K562 (cell line): ENCODE measurements around the gene TMEM151A. TPM values are rescaled to one million over a fixed set of nuclear protein-coding genes. Genes with fewer than 3 reads are reported as not detected.

Source experiments
- DACH1 ChIP-seq: fragments of 450-650 bp; IDR thresholded peaks from 2 replicates; pipeline ENCODE4 v1.6.1; 2018; ENCODE audit not compliant: partially characterized antibody
- EGR1 ChIP-seq: fragments of 450-650 bp; conservative IDR thresholded peaks from 2 replicates; pipeline ENCODE4 v1.6.1; 2017; ENCODE audit warnings: mild to moderate bottlenecking
- ELF2 ChIP-seq: fragments of 250-450 bp; sonication (Bioruptor Pico); IDR thresholded peaks from 2 replicates; pipeline ENCODE4 v1.5.0; 2021; ENCODE audit warnings: mild to moderate bottlenecking
- ETV6 ChIP-seq, 3 experiments: fragments of 150-350 bp in 1 of 3; sonication (generic) in 1 of 3; formaldehyde crosslinking in 1 of 3; IDR thresholded peaks; 2 replicates each; pipeline versions ENCODE4 v1.6.1 to v1.8.0; 2014 to 2022; ENCODE audit warnings: borderline replicate concordance in 2 of 3, low read depth in 2 of 3, antibody characterized with exemption in 1 of 3, low read length in 1 of 3, mild to moderate bottlenecking in 1 of 3, missing genetic modification reagents in 1 of 3
- KHSRP ChIP-seq: fragments of 450-650 bp; IDR thresholded peaks from 2 replicates; pipeline ENCODE4 v1.6.1; 2017
- KLF1 ChIP-seq: fragments of 450-650 bp; IDR thresholded peaks from 2 replicates; pipeline ENCODE4 v1.6.1; 2016; ENCODE audit warnings: missing genetic modification characterization, missing compliant biosample characterization
- NCOA2 ChIP-seq, 2 experiments: fragments of 450-650 bp; IDR thresholded peaks; 2 replicates each; pipeline ENCODE4 v1.6.1; 2018; ENCODE audit warnings: mild to moderate bottlenecking in 2 of 2, moderate library complexity in 1 of 2; ENCODE audit not compliant: partially characterized antibody in 2 of 2
- NR3C1 ChIP-seq: sonication (generic); formaldehyde crosslinking; IDR thresholded peaks from 2 replicates; pipeline ENCODE4 v1.8.1; 2022; ENCODE audit warnings: missing genetic modification reagents
- TBP ChIP-seq: optimal IDR thresholded peaks from 2 replicates; pipeline ENCODE3; 2011; ENCODE audit warnings: low read depth, low read length, improper control_type of control experiment
- TCF15 ChIP-seq: fragments of 250-450 bp; sonication (Bioruptor Pico); IDR thresholded peaks from 2 replicates; pipeline ENCODE4 v1.8.0; 2022; ENCODE audit warnings: moderate library complexity, mild to moderate bottlenecking, inconsistent platforms
- ZNF780A ChIP-seq: fragments of 250-450 bp; sonication (Bioruptor Pico); IDR thresholded peaks from 2 replicates; pipeline ENCODE4 v1.5.0; 2021; ENCODE audit warnings: mild to moderate bottlenecking
- polyA plus RNA-seq, 8 experiments: library from polyadenylated mRNA; depleted of rRNA in 4 of 8; stranded (reverse) in 5 of 8; unstranded in 3 of 8; fragments of >200 nt; fragmentation: Nextera tagmentation in 2 of 8; fragmentation: Illumina TruSeq in 1 of 8; extraction: Ambion mirVana in 2 of 8; extraction: Trizol in 1 of 8; gene quantifications; 2 replicates each; pipeline versions ENCODE4 v1.2.1 to v1.2.3, GENCODE V29; 2011 to 2014; ENCODE audit warnings: inconsistent platforms in 1 of 8, missing spikeins in 1 of 8
- total RNA-seq, 7 experiments: library from RNA; depleted of rRNA in 6 of 7; stranded (reverse); fragments of >200 nt in 6 of 7; fragmentation: Illumina TruSeq in 2 of 7; extraction: Trizol in 2 of 7; gene quantifications; 2 replicates each; pipeline versions ENCODE4 v1.2.1 to v1.2.3, GENCODE V29; 2011 to 2021; ENCODE audit warnings: low replicate concordance in 1 of 7
- TF ChIP-seq, protein P1 (sequence below): fragments of 250-450 bp; sonication (Bioruptor Pico); IDR thresholded peaks from 2 replicates; pipeline ENCODE4 v1.4.0; 2020
- TF ChIP-seq, protein P2 (sequence below), 2 experiments: fragments of 250-450 bp in 1 of 2; fragments of 450-650 bp in 1 of 2; sonication (Bioruptor Pico) in 1 of 2; IDR thresholded peaks; 2 replicates each; pipeline versions ENCODE4 v1.6.1 to v1.8.0; 2016 to 2021; ENCODE audit warnings: mild to moderate bottlenecking in 2 of 2, moderate library complexity in 2 of 2, missing compliant biosample characterization in 1 of 2, missing genetic modification characterization in 1 of 2
- TF ChIP-seq, protein P3 (sequence below), 2 experiments: IDR thresholded peaks; 2 replicates each; pipeline ENCODE4 v1.6.1; 2012; ENCODE audit warnings: improper control_type of control experiment in 2 of 2, low read depth in 2 of 2, low read length in 2 of 2, borderline replicate concordance in 1 of 2

Gene TMEM151A
- total and polyA plus RNA-seq, 9 of the 15 experiments (the other 6 are each of a cell fraction or from before 2014, with no cell fraction given) = not detected

DNA sequence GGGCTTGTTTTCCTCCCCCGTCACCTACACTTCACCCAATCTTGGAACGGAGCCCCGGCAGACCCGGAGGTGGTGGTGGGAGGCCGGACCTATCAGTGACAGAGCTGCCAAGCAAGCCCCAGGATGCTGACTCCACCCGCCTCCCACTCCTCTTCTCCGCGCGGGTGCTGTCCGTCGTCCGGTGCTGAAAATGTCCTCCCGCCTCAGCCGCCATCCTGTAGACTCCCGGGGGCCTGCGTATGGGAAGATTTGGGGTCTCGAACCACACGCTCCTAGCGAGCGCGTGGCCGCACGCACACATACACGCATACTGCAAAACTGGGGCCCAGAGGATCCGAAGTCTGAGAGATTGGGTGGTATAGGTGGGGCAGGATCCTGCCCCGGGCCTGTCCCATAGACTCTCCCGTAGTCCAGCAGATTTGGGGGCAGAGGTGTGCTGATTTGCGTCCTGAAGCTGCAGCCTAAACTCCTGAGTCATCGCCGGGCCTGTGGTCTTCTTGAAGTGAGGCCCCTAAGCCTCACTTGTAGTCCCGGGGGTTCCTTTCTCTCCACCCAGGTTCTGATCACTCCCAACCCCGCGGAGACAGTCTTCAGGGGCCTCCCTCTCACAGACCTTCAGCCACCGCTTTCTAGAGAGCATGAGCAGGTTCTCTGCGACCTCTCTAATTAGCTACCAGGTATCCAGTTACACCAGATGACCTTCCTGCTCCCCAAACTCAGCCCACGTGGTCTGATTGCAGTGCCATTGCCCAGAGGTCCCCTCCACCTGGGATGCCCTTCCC lies 2.0 kb upstream of the TMEM151A start (continued):
- TF ChIP-seq, protein P1, sequence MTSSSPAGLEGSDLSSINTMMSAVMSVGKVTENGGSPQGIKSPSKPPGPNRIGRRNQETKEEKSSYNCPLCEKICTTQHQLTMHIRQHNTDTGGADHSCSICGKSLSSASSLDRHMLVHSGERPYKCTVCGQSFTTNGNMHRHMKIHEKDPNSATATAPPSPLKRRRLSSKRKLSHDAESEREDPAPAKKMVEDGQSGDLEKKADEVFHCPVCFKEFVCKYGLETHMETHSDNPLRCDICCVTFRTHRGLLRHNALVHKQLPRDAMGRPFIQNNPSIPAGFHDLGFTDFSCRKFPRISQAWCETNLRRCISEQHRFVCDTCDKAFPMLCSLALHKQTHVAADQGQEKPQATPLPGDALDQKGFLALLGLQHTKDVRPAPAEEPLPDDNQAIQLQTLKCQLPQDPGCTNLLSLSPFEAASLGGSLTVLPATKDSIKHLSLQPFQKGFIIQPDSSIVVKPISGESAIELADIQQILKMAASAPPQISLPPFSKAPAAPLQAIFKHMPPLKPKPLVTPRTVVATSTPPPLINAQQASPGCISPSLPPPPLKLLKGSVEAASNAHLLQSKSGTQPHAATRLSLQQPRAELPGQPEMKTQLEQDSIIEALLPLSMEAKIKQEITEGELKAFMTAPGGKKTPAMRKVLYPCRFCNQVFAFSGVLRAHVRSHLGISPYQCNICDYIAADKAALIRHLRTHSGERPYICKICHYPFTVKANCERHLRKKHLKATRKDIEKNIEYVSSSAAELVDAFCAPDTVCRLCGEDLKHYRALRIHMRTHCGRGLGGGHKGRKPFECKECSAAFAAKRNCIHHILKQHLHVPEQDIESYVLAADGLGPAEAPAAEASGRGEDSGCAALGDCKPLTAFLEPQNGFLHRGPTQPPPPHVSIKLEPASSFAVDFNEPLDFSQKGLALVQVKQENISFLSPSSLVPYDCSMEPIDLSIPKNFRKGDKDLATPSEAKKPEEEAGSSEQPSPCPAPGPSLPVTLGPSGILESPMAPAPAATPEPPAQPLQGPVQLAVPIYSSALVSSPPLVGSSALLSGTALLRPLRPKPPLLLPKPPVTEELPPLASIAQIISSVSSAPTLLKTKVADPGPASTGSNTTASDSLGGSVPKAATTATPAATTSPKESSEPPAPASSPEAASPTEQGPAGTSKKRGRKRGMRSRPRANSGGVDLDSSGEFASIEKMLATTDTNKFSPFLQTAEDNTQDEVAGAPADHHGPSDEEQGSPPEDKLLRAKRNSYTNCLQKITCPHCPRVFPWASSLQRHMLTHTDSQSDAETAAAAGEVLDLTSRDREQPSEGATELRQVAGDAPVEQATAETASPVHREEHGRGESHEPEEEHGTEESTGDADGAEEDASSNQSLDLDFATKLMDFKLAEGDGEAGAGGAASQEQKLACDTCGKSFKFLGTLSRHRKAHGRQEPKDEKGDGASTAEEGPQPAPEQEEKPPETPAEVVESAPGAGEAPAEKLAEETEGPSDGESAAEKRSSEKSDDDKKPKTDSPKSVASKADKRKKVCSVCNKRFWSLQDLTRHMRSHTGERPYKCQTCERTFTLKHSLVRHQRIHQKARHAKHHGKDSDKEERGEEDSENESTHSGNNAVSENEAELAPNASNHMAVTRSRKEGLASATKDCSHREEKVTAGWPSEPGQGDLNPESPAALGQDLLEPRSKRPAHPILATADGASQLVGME (CRISPR knock-in tag) = no peak; the same call in 1 of the 2 replicates
- TF ChIP-seq TCF15 = no peak
- TF ChIP-seq ETV6 (IDR thresholded peaks at IDR 0.05; ENCODE audit: borderline replicate concordance in 1 of 2, low read depth in 2 of 2, low read length in 1 of 2) = no peak
- TF ChIP-seq ETV6 (CRISPR knock-in tag; IDR thresholded peaks at IDR 0.05; ENCODE audit: borderline replicate concordance) = 0 out of 2 replicates have a peak, but pooled peaks have one; percentile 70
- TF ChIP-seq, protein P2, sequence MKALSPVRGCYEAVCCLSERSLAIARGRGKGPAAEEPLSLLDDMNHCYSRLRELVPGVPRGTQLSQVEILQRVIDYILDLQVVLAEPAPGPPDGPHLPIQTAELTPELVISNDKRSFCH (CRISPR knock-in tag; IDR thresholded peaks at IDR 0.05) = no peak
- TF ChIP-seq, protein P2 (tag; IDR thresholded peaks at IDR 0.05) = no peak
- TF ChIP-seq ELF2 (CRISPR knock-in tag) = no peak
- no peak for TF ChIP-seq TBP
- peak; percentile 89 for TF ChIP-seq NR3C1 (CRISPR knock-in tag)
- TF ChIP-seq, protein P3, sequence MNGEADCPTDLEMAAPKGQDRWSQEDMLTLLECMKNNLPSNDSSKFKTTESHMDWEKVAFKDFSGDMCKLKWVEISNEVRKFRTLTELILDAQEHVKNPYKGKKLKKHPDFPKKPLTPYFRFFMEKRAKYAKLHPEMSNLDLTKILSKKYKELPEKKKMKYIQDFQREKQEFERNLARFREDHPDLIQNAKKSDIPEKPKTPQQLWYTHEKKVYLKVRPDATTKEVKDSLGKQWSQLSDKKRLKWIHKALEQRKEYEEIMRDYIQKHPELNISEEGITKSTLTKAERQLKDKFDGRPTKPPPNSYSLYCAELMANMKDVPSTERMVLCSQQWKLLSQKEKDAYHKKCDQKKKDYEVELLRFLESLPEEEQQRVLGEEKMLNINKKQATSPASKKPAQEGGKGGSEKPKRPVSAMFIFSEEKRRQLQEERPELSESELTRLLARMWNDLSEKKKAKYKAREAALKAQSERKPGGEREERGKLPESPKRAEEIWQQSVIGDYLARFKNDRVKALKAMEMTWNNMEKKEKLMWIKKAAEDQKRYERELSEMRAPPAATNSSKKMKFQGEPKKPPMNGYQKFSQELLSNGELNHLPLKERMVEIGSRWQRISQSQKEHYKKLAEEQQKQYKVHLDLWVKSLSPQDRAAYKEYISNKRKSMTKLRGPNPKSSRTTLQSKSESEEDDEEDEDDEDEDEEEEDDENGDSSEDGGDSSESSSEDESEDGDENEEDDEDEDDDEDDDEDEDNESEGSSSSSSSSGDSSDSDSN (IDR thresholded peaks at IDR 0.05; ENCODE audit: borderline replicate concordance in 1 of 2, low read depth in 2 of 2, low read length in 2 of 2) = no peak
- TF ChIP-seq KHSRP = no peak
- no peak for TF ChIP-seq ZNF780A
- no peak for TF ChIP-seq KLF1
- peak; percentile 63 for TF ChIP-seq EGR1
- no peak for TF ChIP-seq DACH1
- TF ChIP-seq NCOA2 (IDR thresholded peaks at IDR 0.05; ENCODE audit: partially characterized antibody in 2 of 2) = no peak
